Nephron progenitor cell (in vitro differentiated cells): ENCODE measurements around the gene SLC25A48.
A peak's percentile ranks its signal among the peaks of the same experiment; 100 is the strongest.

Experiments
- DNase-seq: peaks from one replicate; pipeline ENCODE4 v3.0.0; 2021
- H3K27ac Mint-ChIP-seq: 2 replicates; pipeline ENCODE4 v1.8.0; 2021; ENCODE audit warnings: mild to moderate bottlenecking, moderate library complexity, mixed read lengths
- H3K27me3 Mint-ChIP-seq: 2 replicates; pipeline ENCODE4 v1.8.0; 2021; ENCODE audit warnings: mild to moderate bottlenecking, low read depth, mixed read lengths; ENCODE audit not compliant: poor library complexity
- H3K36me3 Mint-ChIP-seq: 2 replicates; pipeline ENCODE4 v1.8.0; 2021; ENCODE audit warnings: low read depth, mixed read lengths
- H3K4me1 Mint-ChIP-seq: 2 replicates; pipeline ENCODE4 v1.8.0; 2021; ENCODE audit warnings: mixed read lengths
- H3K4me3 Mint-ChIP-seq: 2 replicates; pipeline ENCODE4 v1.8.0; 2021; ENCODE audit warnings: mild to moderate bottlenecking, moderate library complexity, mixed read lengths
- H3K9me3 Mint-ChIP-seq: 2 replicates; pipeline ENCODE4 v1.8.0; 2021; ENCODE audit warnings: mild to moderate bottlenecking, moderate library complexity, mixed read lengths
- TF ChIP-seq, protein P1 (sequence below): fragments of 200-600 bp; sonication (generic); IDR thresholded peaks from 2 replicates; pipeline ENCODE4 v1.5.0; 2021; ENCODE audit warnings: antibody characterized with exemption

Gene SLC25A48, protein sequence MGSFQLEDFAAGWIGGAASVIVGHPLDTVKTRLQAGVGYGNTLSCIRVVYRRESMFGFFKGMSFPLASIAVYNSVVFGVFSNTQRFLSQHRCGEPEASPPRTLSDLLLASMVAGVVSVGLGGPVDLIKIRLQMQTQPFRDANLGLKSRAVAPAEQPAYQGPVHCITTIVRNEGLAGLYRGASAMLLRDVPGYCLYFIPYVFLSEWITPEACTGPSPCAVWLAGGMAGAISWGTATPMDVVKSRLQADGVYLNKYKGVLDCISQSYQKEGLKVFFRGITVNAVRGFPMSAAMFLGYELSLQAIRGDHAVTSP

DNA sequence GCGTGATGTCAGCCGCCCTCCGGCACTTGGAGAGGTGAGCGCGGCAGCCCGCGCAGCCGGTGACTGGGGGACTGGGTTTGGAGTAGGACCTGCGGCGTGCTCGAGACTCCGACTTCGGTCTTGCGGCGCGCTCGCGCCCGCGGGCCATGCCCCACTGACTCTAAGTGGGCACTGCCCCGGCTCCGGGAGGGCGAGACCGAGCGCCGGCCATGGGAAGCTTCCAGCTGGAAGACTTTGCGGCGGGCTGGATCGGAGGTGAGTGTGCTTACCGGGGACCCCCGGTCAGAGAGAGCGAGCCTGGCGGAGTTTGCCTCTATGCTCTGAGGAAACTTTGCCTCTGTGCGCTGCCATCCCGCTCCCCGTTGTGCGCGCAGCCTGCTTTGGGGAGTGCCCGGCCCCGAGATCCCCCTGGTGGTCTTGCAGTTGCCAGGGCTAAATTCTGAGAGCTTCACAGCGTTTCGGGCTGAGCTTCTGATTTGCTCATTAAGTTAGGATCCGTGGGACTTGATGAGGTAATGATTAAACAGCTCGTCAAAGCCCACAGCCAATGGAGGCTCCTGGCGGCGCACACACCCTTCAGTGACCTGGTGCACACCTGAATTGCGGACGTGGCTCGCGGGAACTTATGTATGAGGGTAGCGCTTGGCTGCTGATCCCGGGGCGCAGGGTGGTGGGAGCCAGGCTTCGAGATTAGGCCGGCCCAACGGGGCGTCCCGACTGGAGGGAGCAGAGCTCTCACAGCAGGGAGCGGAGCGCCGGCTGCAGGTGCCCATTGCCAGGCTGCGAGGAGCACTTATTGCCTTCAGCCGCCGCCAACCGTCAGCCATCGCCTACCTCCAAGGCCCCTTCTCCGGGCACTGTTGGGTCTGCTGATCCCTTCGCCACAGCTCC, at the start of gene SLC25A48:
Gene SLC25A48, plus strand, starts transcription at position 25 of the 891 bp plus-strand sequence. Its CDS starts 185 bp downstream, at position 210.
- H3K9me3 Mint-ChIP-seq = peaks cover 27% of the 10 kb centered on the region
- TF ChIP-seq, protein P1, sequence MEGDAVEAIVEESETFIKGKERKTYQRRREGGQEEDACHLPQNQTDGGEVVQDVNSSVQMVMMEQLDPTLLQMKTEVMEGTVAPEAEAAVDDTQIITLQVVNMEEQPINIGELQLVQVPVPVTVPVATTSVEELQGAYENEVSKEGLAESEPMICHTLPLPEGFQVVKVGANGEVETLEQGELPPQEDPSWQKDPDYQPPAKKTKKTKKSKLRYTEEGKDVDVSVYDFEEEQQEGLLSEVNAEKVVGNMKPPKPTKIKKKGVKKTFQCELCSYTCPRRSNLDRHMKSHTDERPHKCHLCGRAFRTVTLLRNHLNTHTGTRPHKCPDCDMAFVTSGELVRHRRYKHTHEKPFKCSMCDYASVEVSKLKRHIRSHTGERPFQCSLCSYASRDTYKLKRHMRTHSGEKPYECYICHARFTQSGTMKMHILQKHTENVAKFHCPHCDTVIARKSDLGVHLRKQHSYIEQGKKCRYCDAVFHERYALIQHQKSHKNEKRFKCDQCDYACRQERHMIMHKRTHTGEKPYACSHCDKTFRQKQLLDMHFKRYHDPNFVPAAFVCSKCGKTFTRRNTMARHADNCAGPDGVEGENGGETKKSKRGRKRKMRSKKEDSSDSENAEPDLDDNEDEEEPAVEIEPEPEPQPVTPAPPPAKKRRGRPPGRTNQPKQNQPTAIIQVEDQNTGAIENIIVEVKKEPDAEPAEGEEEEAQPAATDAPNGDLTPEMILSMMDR = peak; percentile 9
- peaks cover 28% of the 10 kb centered on the region for H3K4me1 Mint-ChIP-seq
- DNase-seq = peak; percentile 86
- H3K27ac Mint-ChIP-seq = no peak within 1 kb of the TSS
- H3K27me3 Mint-ChIP-seq = peaks cover 91% of the 10 kb centered on the region
- H3K4me3 Mint-ChIP-seq = peak within 1 kb of the TSS; percentile 84
- H3K36me3 Mint-ChIP-seq = peaks cover 6% of the 10 kb centered on the region

DNA sequence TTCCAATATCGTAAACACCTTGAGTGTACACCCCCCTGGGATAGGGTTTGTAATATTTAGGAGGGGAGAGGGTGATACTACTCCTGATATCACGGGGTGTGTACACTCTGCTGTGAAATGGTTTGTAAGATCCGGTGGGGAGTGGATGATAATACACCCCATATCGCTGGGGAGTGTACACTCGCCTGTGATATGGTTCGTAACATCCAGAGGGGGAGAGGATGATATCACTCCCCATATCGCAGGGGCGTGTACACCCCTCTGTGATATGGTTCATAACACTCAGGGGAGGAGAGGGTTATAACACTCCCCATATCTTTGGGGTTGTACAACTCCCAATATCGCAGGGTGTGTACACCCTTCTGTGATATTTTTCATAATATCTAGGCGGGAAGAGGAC, 33.8 kb upstream of the SLC25A48 start:
- Mint-ChIP-seq H3K36me3 (no peaks in the 10 kb centered on the region), H3K27me3 (peaks cover 30% of the 10 kb centered on the region), H3K9me3 (no peaks in the 10 kb centered on the region), H3K27ac (no peak overlapping the region), H3K4me1 (no peaks in the 10 kb centered on the region), H3K4me3 (no peak overlapping the region)
- no peak for DNase-seq
- TF ChIP-seq, protein P1 = no peak

DNA sequence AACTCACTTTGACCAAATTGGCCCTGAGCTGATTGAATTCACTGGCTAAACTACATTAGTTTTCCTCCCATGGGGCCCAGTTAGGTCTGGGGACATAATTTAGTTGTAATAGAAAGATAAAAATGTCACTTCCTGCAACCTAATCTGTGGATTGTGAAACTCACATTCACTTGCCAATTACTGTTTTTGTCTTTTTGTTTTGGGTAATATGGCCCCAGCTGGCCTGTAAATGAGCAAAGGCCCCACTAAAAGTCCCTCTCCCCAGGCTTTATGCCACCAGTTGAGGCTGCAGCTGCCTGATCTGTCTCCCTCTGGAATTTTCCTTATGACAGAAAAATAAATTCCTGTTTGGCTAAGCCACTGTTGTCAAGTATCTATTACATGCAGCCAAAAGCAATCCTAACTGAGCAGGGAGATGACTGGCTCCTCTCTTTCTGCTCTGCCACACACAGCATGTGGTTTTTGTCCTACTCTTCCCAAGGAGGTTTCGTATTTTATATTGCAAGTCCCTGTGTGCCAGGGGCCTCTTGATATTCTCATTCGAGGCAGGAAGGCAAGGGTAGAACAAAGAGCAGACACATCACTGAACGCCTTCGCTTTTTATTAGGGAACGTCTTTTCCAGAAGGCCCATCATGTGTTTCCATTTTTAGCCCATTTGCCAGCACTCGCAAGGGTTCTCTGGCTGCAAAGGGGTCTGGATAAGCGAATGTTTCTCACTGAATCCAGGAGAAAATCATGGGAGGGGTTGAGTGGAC, 24.1 kb upstream of the SLC25A48 start:
- Mint-ChIP-seq H3K27me3 (peaks cover 7% of the 10 kb centered on the region), H3K36me3 (no peaks in the 10 kb centered on the region), H3K4me3 (no peak overlapping the region), H3K9me3 (peaks cover 11% of the 10 kb centered on the region), H3K4me1 (peaks cover 7% of the 10 kb centered on the region), H3K27ac (no peak overlapping the region)
- no peak for DNase-seq
- TF ChIP-seq, protein P1 = no peak

DNA sequence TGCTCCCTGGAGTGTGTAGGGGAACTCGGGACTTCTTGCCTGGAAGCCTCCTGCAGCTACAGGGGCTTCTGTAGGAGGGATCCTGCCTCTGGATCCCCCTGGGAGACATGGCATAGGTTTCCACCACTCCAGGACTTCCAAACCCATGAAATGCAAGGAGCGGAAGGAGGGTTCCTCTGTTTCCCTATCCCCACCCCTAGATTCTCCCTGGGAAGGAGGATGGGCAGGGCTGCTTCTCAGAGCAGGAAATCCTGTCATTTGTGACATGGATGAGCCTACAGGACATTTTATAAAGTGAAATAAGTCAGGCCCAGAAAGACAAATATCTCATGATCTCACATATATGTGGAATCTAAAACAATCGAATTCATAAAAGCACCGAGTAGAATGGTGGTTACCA, 23.5 kb upstream of the SLC25A48 start:
- H3K9me3 Mint-ChIP-seq = peaks cover 11% of the 10 kb centered on the region
- no peak overlapping the region for H3K4me3 Mint-ChIP-seq
- DNase-seq = no peak
- peaks cover 10% of the 10 kb centered on the region for H3K27me3 Mint-ChIP-seq
- TF ChIP-seq, protein P1 = no peak
- peaks cover 7% of the 10 kb centered on the region for H3K4me1 Mint-ChIP-seq
- no peak overlapping the region for H3K27ac Mint-ChIP-seq
- H3K36me3 Mint-ChIP-seq = no peaks in the 10 kb centered on the region

DNA sequence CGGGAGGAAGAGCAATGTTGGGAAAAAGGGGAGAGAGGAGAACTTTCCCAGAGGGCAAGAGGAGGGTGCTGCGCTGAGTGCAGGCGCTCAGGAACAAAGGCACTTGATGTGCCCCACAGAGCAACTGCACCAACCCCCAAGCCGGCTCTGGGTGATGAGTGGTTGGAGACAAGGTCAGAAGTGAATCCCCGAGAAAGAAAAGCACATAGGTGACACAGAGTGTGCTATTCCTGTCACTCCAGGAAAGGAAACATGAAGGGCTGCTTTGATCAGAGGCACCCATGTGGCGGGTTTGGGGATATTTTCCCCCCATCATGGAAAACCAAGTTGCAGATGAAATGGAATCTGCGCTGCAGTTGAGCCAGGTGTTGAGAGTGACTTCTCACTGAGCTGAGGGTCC, 20.7 kb upstream of the SLC25A48 start:
- TF ChIP-seq, protein P1 = no peak
- H3K36me3 Mint-ChIP-seq = no peaks in the 10 kb centered on the region
- H3K27me3 Mint-ChIP-seq = peaks cover 11% of the 10 kb centered on the region

More for the DNA sequence above, 20.7 kb upstream of the SLC25A48 start:
- Mint-ChIP-seq H3K4me3 (no peak overlapping the region), H3K9me3 (peaks cover 11% of the 10 kb centered on the region), H3K4me1 (peaks cover 7% of the 10 kb centered on the region), H3K27ac (no peak overlapping the region)
- no peak for DNase-seq
